Measurements from ENCODE around the gene ERCC6L2. TPM values are rescaled to one million over a fixed set of nuclear protein-coding genes. Genes with fewer than 3 reads are reported as not detected.

ERCC6L2 gene
- total RNA-seq, 4 donors from 2014 or later: 82.0 to 128 (median 108) TPM

DNA sequence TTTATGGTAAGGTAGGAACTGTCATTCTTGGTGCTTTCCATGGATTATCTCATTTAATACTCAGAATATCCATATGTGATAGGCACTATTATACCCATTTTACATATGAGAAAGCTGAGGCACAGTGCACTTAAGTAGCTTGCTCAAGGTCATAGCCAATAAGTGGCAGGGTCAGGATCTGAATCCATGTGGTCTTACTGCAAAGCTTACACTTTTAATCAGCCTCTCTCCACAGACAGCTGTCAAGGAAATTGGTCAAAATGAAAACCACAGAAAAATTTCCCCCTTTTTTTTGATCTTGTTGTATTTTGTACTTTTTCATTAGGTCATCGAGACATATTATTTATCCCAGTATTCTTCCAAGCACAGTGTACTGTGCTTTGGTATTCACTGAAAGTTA is 78.5 kb downstream of the ERCC6L2 start:
- 78 to 83% methylated on average over 1 of the region's 1 CpG for WGBS, 2 donors

DNA sequence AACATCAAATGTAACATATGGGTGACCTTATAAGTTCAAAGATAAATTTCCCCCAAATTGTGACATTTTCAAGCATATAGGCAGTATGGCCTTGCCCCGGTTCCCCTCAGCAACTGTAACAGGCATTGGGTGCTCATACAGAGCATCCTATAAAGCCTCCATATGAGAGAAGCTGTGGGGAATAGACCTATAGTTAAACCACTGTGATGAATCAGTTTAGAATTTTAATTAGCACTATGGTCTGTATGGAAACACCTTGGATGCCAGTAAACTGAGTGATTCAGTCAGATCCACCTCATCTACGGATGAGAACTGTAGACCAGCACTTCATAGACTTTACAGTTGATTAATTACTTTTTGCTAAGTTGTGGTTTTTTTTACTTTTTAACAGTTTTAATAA is 79.4 kb downstream of the ERCC6L2 start:
- Histone ChIP-seq H3K27ac (no peak overlapping the region), H3K9me3 (peaks cover 0 to 5% (median 0%) of the 10 kb centered on the region in 4 donors), H3K4me1 (no peaks in the 10 kb centered on the region), H3K4me3 (no peak overlapping the region), H3K36me3 (peaks cover 0 to 64% (median 0%) of the 10 kb centered on the region in 3 donors), H3K27me3 (no peaks in the 10 kb centered on the region)
- 88 to 94% methylated on average over 2 of the region's 2 CpGs for WGBS, 2 donors
- no peak for DNase-seq (ENCODE audit: low spot score in 2 of 2)
- TF ChIP-seq EP300 (IDR thresholded peaks at IDR 0.05): no peak
- TF ChIP-seq POLR2A (IDR thresholded peaks at IDR 0.05): no peak
- TF ChIP-seq, protein P1, sequence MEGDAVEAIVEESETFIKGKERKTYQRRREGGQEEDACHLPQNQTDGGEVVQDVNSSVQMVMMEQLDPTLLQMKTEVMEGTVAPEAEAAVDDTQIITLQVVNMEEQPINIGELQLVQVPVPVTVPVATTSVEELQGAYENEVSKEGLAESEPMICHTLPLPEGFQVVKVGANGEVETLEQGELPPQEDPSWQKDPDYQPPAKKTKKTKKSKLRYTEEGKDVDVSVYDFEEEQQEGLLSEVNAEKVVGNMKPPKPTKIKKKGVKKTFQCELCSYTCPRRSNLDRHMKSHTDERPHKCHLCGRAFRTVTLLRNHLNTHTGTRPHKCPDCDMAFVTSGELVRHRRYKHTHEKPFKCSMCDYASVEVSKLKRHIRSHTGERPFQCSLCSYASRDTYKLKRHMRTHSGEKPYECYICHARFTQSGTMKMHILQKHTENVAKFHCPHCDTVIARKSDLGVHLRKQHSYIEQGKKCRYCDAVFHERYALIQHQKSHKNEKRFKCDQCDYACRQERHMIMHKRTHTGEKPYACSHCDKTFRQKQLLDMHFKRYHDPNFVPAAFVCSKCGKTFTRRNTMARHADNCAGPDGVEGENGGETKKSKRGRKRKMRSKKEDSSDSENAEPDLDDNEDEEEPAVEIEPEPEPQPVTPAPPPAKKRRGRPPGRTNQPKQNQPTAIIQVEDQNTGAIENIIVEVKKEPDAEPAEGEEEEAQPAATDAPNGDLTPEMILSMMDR (IDR thresholded peaks at IDR 0.05): no peak

More for the DNA sequence above, 78.5 kb downstream of the ERCC6L2 start:
- DNase-seq (ENCODE audit: low spot score in 2 of 2): no peak
- H3K4me3 ChIP-seq: no peak overlapping the region
- peaks cover 0 to 73% (median 0%) of the 10 kb centered on the region in 3 donors for H3K36me3 ChIP-seq
- TF ChIP-seq POLR2A (IDR thresholded peaks at IDR 0.05) (no peak), EP300 (IDR thresholded peaks at IDR 0.05) (no peak)
- TF ChIP-seq, protein P1 (IDR thresholded peaks at IDR 0.05): no peak
- no peaks in the 10 kb centered on the region for H3K4me1 ChIP-seq
- no peak overlapping the region for H3K27ac ChIP-seq
- peaks cover 0 to 6% (median 0%) of the 10 kb centered on the region in 4 donors for H3K9me3 ChIP-seq
- H3K27me3 ChIP-seq: no peaks in the 10 kb centered on the region

DNA sequence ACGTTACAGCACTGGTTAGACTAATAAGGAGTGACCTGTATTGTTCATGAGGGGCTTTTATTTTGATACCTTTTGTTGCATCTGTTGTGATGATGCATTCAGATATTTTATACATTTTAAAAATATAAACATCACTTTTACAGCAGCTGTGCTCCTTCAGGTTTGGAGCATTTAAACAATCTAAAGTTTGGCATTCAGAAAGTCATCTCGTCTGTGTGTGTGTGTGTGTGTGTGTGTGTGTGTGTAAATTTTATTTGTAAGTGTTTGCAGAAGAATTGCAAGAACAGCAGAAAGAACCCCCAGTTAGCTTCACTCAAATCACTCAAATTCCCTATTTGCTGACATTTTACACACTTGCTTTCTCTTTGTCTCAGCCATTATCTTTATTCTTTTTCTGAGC is 87.4 kb downstream of the ERCC6L2 start:
- no peak overlapping the region for H3K27ac ChIP-seq
- no peaks in the 10 kb centered on the region for H3K9me3 ChIP-seq
- no peak for DNase-seq (ENCODE audit: low spot score in 2 of 2)
- no peak overlapping the region for H3K4me3 ChIP-seq
- TF ChIP-seq, protein P1 (IDR thresholded peaks at IDR 0.05): no peak
- no peaks in the 10 kb centered on the region for H3K27me3 ChIP-seq
- H3K36me3 ChIP-seq: peaks cover 0 to 10% (median 0%) of the 10 kb centered on the region in 3 donors
- H3K4me1 ChIP-seq: peaks cover 0 to 21% (median 0%) of the 10 kb centered on the region in 4 donors
- WGBS, 2 donors: 73 to 75% methylated on average over 2 of the region's 2 CpGs

DNA sequence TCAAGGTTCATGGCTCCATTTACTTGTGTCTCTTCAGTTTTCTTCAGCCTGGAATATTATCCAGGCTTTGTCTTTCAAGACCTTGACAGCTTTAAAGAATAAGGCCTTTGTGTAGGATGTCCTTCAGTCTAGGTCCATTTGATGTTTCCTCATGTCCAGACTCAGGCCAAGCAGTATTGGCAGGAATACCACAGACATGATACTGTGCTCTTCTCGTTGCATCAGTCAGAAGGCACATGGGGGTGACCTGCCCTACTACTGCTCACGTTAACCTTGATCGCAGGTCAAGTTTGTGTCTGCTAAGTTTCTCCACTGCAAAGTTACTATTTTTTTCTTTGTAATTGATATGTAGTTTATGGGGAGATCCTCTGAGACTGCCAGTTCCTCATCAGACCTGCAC is 88.2 kb downstream of the ERCC6L2 start:
- Histone ChIP-seq H3K27ac (no peak overlapping the region), H3K9me3 (no peaks in the 10 kb centered on the region), H3K36me3 (peaks cover 0 to 9% (median 0%) of the 10 kb centered on the region in 3 donors), H3K4me3 (no peak overlapping the region), H3K4me1 (peaks cover 0 to 21% (median 0%) of the 10 kb centered on the region in 4 donors), H3K27me3 (no peaks in the 10 kb centered on the region)
- WGBS, 2 donors: 75 to 92% methylated on average over 3 of the region's 3 CpGs
- no peak for TF ChIP-seq EP300 (IDR thresholded peaks at IDR 0.05)
- TF ChIP-seq POLR2A (IDR thresholded peaks at IDR 0.05): no peak
- TF ChIP-seq, protein P1 (IDR thresholded peaks at IDR 0.05): no peak
- DNase-seq (ENCODE audit: low spot score in 2 of 2): no peak

DNA sequence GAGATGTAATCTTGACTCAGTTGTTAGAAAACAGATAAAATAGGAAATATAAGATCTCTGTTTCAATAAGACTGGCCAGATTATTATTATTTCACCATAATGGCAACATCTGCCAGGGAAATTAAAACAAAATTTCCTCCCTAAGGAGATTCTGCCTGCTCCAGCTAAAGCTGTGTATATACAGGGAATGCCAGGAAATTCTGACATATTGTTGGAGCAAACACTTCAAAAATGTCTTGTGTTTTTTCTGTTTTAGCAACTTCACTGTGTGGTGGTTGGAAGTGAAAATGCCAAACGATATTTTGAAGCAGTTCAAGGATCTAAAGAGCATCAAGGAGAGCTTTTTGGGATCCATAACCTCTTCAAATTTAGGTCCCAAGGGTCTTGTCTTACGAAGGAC is 90.8 kb downstream of the ERCC6L2 start:
- Histone ChIP-seq H3K4me1 (peaks cover 0 to 21% (median 0%) of the 10 kb centered on the region in 4 donors), H3K27ac (peak overlapping the region in 1 of 4 donors; percentile 62)
- TF ChIP-seq, protein P1 (IDR thresholded peaks at IDR 0.05): no peak
- TF ChIP-seq POLR2A (IDR thresholded peaks at IDR 0.05): no peak
- TF ChIP-seq EP300 (IDR thresholded peaks at IDR 0.05): peak in 1 of 2 donors; percentile 42

More for the DNA sequence above, 90.8 kb downstream of the ERCC6L2 start:
- WGBS, 2 donors: 42 to 51% methylated on average over 2 of the region's 2 CpGs
- H3K36me3 ChIP-seq: peaks cover 0 to 14% (median 0%) of the 10 kb centered on the region in 3 donors
- DNase-seq (ENCODE audit: low spot score in 2 of 2): no peak
- no peaks in the 10 kb centered on the region for H3K9me3 ChIP-seq
- H3K27me3 ChIP-seq: no peaks in the 10 kb centered on the region
- no peak overlapping the region for H3K4me3 ChIP-seq

All from tibial nerve (tissue), 4 donors.